GM08714 (cell line): ENCODE data around the gene TRMU.

Experiments used
- H3K4me3 ChIP-seq: fragments of 200-500 bp; sonication (Bioruptor generic); 2 replicates; pipeline ENCODE4 v1.5.1; 2014; ENCODE audit warnings: mild to moderate bottlenecking, low read length, inconsistent platforms
- ZNF274 ChIP-seq: IDR thresholded peaks from 2 replicates; pipeline ENCODE4 v1.6.1; 2012; ENCODE audit warnings: mild to moderate bottlenecking, low read depth, low read length

The TRMU gene, protein sequence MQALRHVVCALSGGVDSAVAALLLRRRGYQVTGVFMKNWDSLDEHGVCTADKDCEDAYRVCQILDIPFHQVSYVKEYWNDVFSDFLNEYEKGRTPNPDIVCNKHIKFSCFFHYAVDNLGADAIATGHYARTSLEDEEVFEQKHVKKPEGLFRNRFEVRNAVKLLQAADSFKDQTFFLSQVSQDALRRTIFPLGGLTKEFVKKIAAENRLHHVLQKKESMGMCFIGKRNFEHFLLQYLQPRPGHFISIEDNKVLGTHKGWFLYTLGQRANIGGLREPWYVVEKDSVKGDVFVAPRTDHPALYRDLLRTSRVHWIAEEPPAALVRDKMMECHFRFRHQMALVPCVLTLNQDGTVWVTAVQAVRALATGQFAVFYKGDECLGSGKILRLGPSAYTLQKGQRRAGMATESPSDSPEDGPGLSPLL

DNA sequence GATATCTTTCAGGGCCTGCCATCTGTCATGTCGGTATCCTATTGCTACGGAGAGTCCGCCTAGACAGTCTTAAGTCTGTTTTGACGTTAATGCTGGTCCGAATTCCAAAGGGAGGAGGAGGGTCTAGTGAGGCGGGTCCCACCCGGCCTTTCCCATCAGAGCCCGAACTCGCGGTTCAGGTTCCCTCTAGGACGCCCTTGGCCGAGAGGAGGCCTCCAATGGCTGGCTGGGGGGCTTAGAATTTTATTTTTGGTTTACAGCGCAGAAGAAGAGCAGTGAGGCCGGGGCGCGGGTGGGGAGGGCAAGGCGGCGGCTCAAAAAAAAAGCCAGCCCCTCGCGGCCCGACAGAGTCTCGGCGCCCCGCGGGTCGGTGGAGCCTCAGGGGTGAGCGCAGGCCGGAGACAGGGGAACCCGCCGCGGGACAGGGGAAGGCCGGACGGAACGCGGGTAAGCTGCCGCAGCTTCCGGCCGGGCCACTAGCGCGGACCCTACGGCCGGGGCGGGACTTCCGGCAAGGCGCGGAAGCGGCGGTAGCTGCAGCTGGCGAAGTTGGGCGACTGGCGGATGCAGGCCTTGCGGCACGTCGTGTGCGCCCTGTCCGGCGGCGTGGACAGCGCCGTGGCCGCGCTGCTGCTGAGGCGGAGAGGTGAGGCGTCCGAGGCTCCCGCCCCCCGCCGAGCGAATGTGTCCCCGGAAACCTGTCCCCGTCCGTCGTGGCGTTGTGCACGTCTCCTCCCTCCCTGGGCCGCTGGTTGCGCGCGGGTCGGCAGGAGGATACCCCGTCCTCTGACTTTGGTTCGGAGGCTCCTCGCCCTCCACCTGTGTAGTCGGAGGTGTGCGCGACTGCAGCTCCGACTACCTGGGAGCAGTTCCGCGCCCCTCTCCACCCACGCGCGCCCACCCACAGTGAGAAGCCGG lies at the start of gene TRMU:
TRMU (plus strand) TSS at position 514 of the 918 bp plus-strand sequence; CDS start at position 565, 51 bp downstream.
- TF ChIP-seq ZNF274, result no peak
- peak within 1 kb of the TSS; percentile 94 for H3K4me3 ChIP-seq

- no peak overlapping the region for H3K4me3 ChIP-seq
- TF ChIP-seq ZNF274, result no peak
Measured at GRCh38 chr22:46286006-46286405, 49.5 kb upstream of the TRMU start.

DNA sequence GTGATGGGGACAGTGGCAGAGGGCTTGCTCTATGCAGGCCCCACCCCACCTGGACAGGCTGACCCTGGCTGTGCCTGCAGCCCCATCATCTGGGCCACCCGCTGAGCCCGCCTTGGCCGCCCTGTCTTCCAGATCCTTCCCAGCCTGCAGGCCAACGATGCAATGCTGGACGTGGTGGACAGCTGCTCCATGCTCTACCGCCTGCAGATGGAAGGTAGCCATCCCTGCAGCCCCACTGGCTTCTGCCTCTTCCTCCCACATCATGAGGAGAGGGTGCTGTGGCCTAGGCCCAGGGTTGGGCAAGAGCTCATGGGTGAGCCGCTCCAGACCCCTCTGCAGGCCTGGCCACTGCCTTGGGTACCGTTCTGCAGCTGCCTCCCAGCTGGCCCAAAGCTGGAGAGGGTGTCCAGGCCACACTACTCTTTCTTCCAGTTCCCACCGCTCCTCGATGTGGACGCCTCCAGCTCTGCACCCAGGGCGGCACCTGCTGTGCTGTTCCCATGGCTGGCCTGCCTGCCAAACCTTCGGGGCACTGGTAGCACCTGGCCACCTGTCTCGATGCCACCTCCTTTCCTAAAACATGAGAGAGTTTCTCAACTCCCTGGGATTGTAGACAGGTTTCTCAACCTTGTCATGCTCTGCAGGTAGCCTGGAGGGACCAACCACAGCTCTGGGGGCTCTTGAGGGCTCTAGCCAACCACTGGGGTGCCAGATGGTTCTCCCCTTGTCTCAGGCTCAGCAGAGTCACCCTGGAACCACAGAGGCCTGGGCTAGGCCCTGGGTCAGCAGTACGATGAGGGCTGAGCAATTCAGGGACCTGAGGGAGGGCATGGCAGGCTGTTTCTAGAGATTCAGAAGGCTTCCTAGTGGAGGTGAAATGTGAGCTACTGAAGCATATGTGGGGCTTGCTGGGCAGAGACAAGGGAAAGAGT lies 48.3 kb upstream of the TRMU start:
- TF ChIP-seq ZNF274, result no peak
- peak overlapping the region; percentile 73 for H3K4me3 ChIP-seq

DNA sequence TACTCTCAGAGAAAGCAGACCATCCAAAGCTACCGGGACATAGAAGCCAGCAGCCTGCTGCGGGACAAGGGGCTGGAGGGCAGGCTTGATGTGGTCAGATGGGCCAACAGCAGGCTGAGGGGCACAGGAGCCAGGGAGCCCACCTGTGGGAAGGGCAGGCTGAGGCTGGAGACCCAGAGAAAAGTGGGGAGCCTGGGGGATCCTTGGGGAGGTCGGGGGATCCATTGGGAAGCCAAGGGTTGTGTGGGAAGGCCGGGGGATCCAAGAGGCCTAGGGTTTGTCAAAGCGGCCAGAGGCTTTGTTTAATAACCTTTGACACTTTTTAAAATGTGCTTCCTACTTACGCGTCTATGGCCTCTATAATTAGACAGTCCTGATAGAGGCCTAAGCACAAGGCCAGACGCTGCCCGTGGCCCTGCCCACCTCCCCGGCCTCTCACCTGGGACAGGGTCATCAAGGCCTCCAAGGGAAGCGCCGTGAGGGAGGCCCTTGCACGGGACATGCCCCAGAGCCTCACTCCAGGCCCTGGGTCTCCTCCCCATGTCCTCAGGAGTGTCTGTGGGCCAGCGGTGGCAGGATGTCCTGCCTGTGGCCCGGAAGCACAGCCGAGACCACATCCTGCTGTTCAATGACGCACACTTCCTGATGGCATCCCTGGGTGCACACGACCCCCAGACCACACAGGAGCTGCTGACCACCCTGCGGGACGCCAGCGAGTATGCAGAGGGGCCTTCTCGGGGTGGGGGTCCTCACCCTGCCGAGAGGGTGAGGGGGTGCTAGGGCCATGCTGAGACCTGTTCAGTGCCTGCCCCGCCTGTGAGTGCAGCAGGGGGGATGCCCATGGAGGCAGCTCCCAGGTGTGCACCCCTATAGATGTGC lies 47.4 kb upstream of the TRMU start:
- TF ChIP-seq ZNF274, result no peak
- H3K4me3 ChIP-seq, result peak overlapping the region; percentile 73

- peak overlapping the region; percentile 73; the same call in 1 of the 2 replicates for H3K4me3 ChIP-seq
- TF ChIP-seq ZNF274, result no peak
Measured at GRCh38 chr22:46288846-46289243, 46.7 kb upstream of the TRMU start.

- no peak overlapping the region for H3K4me3 ChIP-seq
- TF ChIP-seq ZNF274, result no peak
Measured at GRCh38 chr22:46289244-46289891, 46.1 kb upstream of the TRMU start.

DNA sequence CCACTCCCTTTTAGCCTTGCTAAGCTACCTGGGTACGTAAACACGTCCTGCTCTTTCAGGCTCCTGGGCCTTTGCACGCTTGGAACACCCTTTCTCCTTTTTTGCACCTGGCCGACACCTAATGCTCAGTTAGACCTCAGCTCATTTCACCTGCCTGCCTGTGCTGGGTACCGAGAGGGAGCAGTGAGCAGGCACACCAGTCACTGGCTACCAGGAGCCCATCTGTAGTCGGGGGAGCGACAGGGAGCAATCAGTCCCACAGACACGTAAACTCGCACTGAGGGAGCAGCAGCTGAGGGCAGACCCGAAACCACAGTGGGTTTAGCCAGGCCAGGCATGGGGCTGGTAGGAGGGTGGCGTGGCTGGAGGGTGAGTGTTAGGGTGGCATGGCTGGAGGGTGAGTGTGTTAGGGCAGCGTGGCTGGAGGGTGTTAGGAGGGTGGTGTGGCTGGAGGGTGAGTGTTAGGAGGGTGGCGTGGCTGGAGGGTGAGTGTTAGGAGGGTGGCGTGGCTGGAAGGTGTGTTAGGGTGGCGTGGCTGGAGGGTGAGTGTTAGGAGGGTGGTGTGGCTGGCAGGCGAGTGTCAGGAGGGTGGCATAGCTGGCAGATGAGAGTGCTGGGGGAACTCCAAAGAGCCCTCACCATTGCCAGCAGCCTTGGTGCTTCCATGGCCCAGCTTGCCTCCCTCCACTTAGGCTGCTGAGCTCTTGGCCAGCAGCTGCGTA lies 45.2 kb upstream of the TRMU start:
- H3K4me3 ChIP-seq, result no peak overlapping the region
- no peak for TF ChIP-seq ZNF274

DNA sequence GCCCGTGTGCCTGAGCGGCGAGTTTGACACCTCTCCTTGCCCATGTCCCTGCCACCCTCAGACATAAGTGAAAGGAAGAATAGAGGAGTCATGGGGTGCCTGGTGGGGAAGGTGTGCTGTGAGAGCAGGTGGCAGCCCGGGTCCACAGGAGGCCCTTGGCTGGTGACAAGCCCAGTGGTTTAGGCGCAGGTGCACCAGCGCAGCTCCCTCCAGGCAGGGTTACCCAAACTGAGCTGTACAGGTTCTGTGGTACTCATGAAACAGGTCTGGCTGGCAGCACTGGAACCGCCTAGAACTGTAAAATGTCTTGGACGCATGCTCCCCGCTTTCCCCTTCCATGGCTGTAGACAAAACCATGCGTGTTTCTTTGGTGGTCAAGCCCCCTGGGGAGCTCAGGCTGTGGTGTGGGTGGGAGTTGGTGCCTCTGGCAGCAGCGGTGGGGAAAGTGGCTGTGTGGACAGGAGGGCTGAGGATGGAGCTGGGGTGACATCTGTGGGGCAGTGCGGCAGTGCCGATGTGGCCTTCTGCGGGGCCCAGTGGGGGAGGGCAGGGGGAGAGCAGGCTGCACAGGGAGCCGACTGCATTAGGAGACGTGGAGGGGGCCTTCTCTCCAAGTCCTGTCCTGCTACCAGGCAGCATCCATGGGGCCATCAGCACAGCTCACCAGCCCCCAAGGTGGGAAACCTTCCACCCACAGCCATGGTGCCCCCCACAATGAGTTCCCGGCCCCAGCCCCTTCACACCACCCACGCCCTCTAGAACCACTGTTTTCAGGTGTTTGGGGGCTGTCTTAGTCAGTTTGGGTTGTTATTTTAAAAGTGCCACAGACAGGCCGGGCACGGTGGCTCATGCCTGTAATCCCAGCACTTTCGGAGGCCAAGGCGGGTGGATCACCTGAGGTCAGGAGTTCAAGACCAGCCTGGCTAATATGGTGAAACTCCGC lies 44.4 kb upstream of the TRMU start:
- H3K4me3 ChIP-seq, result no peak overlapping the region
- TF ChIP-seq ZNF274, result no peak

DNA sequence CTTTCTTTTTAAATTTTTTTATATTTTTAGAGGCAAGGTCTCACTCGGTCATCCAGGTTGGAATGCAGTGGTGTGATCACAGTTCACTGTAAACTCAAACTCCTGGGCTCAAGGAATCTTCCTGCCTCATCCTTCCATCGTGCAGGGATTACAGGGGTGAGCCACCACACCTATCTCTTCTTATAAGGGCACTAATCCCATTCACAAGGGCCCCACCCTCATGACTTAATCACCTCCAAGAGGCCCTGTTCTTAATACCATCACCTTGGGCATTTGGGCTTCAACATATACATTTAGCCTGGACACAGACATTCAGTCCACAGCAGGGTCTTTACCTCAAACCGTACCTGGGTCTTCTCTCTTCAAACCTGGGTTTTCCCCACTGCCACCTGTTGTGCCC lies 43.3 kb upstream of the TRMU start:
- TF ChIP-seq ZNF274, result no peak
- no peak overlapping the region for H3K4me3 ChIP-seq

GRCh38 chr22:46292732-46293131 lies 42.8 kb upstream of the TRMU start:
- no peak for TF ChIP-seq ZNF274
- no peak overlapping the region for H3K4me3 ChIP-seq
